ENCODE data around the gene SSBP4. TPM values are rescaled to one million over a fixed set of nuclear protein-coding genes. Genes with fewer than 3 reads are reported as not detected.

SSBP4 gene
- total RNA-seq, 1 experiment from 2014 or later: 51.2 TPM

DNA sequence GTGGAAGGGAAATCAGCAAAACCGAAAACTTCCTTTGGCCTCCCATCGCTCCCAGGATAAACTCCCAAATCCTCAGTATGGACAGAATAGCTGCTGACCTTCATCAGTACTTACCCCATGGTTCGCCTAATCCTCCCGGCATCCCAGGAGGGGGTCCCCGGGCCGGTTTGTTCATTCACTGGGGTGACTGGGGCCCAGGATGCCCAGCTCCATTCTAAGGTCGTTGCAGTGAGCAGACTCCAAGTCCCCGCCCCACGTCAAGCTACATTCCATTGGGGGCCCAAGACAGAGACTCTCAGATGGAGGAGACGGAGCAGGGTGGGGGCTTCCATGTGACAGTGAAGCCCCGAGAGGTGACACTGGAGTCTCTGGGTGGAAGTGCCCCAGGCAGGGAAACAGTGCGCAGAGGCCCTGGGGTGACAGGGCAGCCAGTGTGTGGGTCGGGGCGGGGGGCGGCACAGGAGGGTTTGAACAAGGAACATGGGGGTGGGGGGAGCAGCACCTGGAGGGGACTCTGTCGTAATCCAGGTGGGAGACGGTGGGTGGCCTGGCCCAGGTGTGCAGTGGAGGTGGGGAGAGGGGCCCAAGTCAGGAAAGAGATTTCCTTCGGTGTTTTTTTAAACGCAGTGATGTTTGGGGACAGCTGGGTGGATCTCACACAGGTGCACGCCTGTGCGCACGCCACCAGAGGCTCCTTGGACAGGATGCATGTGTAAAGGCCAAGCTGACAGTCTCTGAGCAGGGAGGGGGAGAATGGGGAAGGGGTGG lies 5.1 kb downstream of the SSBP4 start:
- DNase-seq (ENCODE audit: low spot score) (no peak), ATAC-seq (no peak)
- no peak overlapping the region for H3K4me3 Mint-ChIP-seq
- peaks cover 19% of the 10 kb centered on the region for H3K4me1 Mint-ChIP-seq
- ChIA-PET POLR2A (no interaction called here), CTCF (interaction anchor here (0.6 to 3.5 kb wide), 12 partner anchors 13 to 423 kb away, joined by 3 to 15 read pairs (median 5); partner anchors contain the start of gene LRRC25)
- no peaks in the 10 kb centered on the region for H3K36me3 Mint-ChIP-seq
- 0 out of 2 replicates have a peak, but pooled peaks have one; percentile 6 for TF ChIP-seq ZNF423 (CRISPR knock-in tag; IDR thresholded peaks at IDR 0.05)
- no peak for TF ChIP-seq E2F1 (CRISPR knock-in tag; IDR thresholded peaks at IDR 0.05)
- peaks cover 14% of the 10 kb centered on the region for H3K27me3 Mint-ChIP-seq (ENCODE audit: low read depth)
- H3K27ac Mint-ChIP-seq: no peak overlapping the region
- H3K9me3 Mint-ChIP-seq: no peaks in the 10 kb centered on the region

DNA sequence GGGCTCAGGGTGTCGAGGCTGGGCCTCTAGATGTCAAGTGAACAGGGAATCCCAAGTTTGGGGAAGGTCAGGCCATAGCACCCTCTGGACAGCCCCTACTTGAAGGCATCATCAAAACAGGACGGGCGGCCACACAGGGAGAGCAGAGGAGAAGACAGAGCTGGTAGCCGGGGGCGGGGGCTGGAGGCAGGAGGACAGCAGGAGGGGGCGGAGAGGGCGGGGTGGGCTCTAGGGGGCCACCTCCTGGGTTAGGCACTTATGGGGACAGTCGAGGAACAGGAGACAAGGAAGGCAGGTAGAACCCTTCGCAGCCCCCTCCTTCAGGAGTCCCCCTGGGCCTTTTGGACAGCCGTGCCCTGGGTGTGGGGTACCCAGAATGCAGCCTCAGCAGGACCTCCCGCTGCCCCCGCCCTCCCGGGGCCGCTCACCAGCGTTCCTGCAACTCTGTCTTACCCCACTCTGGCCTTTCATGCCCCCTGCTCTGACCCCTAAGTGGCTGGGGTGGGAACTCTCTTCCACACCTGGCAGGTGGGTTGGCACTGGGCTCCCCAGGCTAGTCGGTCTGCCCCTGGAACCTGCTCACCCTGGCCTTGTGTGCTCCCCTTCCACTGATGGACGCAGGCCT lies 5.8 kb downstream of the SSBP4 start:
- no peaks in the 10 kb centered on the region for H3K36me3 Mint-ChIP-seq
- no peaks in the 10 kb centered on the region for H3K9me3 Mint-ChIP-seq
- H3K4me1 Mint-ChIP-seq: peaks cover 23% of the 10 kb centered on the region
- TF ChIP-seq SOX15 (CRISPR knock-in tag; IDR thresholded peaks at IDR 0.05) (no peak), ZMAT4 (CRISPR knock-in tag; IDR thresholded peaks at IDR 0.05) (no peak), GRHL2 (CRISPR knock-in tag; IDR thresholded peaks at IDR 0.05; ENCODE audit: insufficient replicate concordance, severe bottlenecking) (no peak), TEAD4 (CRISPR knock-in tag; IDR thresholded peaks at IDR 0.05) (no peak), CREM (CRISPR knock-in tag; IDR thresholded peaks at IDR 0.05) (no peak), HMGA2 (CRISPR knock-in tag; IDR thresholded peaks at IDR 0.05) (no peak), E2F1 (CRISPR knock-in tag; IDR thresholded peaks at IDR 0.05) (no peak), ZNF396 (CRISPR knock-in tag; IDR thresholded peaks at IDR 0.05; ENCODE audit: borderline replicate concordance) (no peak), SP1 (CRISPR knock-in tag; conservative IDR thresholded peaks at IDR 0.05) (no peak)
- TF ChIP-seq, protein P1, sequence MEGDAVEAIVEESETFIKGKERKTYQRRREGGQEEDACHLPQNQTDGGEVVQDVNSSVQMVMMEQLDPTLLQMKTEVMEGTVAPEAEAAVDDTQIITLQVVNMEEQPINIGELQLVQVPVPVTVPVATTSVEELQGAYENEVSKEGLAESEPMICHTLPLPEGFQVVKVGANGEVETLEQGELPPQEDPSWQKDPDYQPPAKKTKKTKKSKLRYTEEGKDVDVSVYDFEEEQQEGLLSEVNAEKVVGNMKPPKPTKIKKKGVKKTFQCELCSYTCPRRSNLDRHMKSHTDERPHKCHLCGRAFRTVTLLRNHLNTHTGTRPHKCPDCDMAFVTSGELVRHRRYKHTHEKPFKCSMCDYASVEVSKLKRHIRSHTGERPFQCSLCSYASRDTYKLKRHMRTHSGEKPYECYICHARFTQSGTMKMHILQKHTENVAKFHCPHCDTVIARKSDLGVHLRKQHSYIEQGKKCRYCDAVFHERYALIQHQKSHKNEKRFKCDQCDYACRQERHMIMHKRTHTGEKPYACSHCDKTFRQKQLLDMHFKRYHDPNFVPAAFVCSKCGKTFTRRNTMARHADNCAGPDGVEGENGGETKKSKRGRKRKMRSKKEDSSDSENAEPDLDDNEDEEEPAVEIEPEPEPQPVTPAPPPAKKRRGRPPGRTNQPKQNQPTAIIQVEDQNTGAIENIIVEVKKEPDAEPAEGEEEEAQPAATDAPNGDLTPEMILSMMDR (IDR thresholded peaks at IDR 0.05): no peak
- TF ChIP-seq, protein P2, sequence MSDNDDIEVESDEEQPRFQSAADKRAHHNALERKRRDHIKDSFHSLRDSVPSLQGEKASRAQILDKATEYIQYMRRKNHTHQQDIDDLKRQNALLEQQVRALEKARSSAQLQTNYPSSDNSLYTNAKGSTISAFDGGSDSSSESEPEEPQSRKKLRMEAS (CRISPR knock-in tag; IDR thresholded peaks at IDR 0.05): no peak
- TF ChIP-seq, protein P3, sequence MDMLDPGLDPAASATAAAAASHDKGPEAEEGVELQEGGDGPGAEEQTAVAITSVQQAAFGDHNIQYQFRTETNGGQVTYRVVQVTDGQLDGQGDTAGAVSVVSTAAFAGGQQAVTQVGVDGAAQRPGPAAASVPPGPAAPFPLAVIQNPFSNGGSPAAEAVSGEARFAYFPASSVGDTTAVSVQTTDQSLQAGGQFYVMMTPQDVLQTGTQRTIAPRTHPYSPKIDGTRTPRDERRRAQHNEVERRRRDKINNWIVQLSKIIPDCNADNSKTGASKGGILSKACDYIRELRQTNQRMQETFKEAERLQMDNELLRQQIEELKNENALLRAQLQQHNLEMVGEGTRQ (CRISPR knock-in tag; IDR thresholded peaks at IDR 0.05): no peak
- POLR2A ChIA-PET: no interaction called here
- DNase-seq (ENCODE audit: low spot score): no peak
- H3K4me3 Mint-ChIP-seq: no peak overlapping the region
- no peak overlapping the region for H3K27ac Mint-ChIP-seq
- peaks cover 11% of the 10 kb centered on the region for H3K27me3 Mint-ChIP-seq (ENCODE audit: low read depth)
- CTCF ChIA-PET: interaction anchor here (0.6 to 3.5 kb wide), 8 partner anchors 12 to 147 kb away, joined by 3 to 15 read pairs (median 4); partner anchors contain the start of gene LRRC25
- no peak for ATAC-seq

All from WTC11 (cell line).